GM10847 (cell line): ENCODE measurements around the gene ANKRD33.

Source experiments
- POLR2A ChIP-seq: IDR thresholded peaks from 2 replicates; pipeline ENCODE4 v1.6.1; 2011; ENCODE audit not compliant: insufficient read length; ENCODE audit errors: extremely low read depth

ANKRD33 gene

DNA sequence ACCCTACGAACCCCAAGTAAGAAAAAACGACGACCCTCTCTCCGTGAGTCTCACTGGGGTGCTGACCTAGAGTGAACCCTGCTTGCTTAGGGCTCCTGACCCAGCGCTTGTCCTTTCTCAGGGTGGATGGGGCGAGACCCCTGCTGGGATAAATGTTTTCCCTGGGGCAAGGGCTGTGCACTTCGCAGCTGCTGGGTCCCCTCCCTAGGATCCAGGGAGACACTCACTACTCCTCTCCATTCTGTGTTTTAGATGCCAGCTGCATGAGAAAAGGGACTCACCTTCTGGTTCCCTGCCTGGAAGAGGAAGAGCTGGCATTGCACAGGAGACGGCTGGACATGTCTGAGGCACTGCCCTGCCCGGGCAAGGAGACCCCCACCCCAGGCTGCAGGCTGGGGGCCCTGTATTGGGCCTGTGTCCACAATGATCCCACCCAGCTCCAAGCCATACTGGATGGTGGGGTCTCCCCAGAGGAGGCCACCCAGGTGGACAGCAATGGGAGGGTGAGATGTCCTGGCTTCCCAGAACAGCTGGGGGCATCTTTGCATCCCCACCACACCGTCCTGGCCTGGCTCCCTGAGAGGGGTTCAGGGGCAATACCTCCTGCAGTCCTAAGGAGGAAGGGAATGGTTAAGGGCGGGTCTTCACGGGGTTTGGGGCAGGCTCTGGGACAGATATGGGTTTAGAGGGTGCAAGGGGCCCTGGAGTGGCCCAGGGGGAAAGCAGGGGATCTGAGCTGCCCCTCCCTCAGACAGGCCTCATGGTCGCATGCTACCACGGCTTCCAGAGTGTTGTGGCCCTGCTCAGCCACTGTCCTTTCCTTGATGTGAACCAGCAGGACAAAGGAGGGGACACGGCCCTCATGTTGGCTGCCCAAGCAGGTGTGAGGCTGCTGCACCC lies 663 bp downstream of the ANKRD33 start:
- TF ChIP-seq POLR2A: no peak

DNA sequence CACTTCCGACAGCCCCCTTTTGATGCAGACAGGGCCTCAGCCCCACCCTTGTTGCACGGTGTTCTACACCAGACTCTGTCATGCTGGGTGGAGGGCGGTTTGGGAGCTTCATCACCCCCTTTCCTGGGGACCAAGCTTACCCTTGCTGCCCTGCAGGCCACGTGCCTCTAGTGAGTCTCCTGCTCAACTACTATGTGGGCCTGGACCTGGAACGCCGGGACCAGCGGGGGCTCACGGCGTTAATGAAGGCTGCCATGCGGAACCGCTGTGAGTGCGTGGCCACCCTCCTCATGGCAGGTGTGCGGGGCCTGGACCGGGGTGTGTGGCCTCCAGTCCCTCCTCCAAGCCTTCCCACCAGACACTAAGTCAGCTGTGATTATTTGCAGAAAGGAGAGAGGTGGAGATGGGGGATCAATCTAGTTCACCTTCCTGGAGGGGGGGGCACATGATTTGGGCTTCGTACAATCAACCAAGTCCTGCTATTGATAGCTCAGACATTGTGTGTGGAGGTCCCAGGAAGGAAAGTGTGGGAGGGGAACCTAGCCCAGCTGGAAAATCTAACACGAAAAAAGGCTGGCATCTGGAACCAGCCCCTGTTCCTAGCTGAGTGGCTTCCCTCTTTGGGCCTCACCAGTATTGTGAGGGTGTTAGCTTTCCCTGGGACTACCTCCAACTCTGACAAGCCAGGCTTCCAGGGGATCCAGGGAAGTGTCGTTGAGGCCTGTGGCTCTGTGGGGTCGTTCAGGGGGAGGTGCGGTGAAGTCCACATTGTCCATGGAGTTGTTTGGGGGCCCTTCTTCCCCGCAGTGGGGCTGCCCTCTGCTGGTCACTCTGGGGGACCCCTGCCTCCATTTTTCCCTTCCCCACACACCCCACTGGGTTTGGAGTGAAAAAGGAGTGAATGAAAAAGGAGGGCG lies 1.6 kb downstream of the ANKRD33 start:
- no peak for TF ChIP-seq POLR2A

- TF ChIP-seq POLR2A: no peak
Observed at GRCh38 chr12:51890133-51890464, 2.2 kb downstream of the ANKRD33 start.

DNA sequence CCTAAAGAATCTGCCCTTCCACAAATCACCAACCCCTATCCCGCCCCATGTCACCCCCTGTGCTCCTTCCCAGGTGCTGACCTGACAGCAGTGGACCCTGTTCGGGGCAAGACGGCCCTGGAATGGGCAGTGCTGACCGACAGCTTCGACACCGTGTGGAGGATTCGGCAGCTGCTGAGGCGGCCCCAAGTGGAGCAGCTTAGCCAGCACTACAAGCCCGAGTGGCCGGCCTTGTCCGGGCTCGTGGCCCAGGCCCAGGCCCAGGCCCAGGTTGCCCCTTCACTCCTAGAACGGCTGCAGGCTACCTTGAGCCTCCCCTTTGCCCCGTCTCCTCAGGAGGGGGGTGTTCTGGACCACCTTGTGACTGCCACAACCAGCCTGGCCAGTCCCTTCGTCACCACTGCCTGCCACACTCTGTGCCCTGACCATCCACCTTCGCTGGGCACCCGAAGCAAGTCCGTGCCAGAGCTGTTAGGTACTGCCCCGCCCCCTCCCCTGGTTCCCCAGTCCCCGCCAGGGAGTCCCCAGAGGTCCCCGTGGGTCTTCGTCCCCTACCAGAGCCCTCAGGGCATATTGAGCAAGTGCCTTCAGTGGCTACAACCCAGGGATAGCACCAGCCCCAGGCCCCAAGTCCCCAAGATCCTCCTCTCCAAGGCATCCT lies 2.7 kb downstream of the ANKRD33 start:
- no peak for TF ChIP-seq POLR2A

GRCh38 chr12:51891843-51892242 lies 3.9 kb downstream of the ANKRD33 start:
- TF ChIP-seq POLR2A: no peak

DNA sequence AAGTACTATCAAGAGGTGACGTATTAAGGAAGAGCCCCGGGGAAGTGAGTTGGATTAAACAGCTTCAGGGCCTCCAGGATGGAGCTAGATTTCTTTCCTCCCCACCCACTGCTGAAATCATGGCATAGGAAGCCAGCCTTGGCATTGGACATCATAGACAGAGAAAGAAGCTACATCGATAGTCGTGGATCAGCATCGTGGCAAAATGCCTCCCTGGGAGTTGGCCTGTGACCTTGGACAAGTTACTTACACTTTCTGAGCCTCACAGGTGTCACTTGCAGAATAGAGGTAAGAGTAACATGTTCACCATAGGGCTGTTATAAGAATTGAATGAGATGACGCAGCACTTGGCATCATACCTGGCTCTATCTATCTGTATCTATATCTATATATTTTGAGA lies 5.9 kb downstream of the ANKRD33 start:
- TF ChIP-seq POLR2A: no peak

GRCh38 chr12:51895378-51896135 lies 7.7 kb downstream of the ANKRD33 start:
- no peak for TF ChIP-seq POLR2A

DNA sequence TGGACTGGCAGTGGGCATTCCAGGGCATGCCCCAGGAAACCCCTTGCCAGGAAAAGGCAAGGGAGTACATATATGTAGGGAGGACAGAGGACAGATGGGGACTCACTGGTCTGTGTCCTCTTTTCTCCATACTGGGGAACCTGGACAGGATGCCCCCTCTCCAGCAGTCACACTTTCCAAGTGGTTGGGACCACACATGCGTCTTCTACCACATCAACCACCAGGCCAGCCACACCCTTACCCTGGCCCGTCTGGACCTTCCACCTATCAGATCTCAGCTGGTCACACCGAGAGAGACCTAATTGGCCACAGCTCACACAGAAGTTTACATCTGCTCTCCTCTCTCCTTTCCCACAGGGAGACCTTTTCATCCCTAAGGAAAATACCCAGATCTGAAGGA lies 8.3 kb downstream of the ANKRD33 start:
- TF ChIP-seq POLR2A: no peak

GRCh38 chr12:51897181-51897580 lies 9.3 kb downstream of the ANKRD33 start:
- TF ChIP-seq POLR2A: no peak

GRCh38 chr12:51898506-51898905 lies 10.6 kb downstream of the ANKRD33 start:
- TF ChIP-seq POLR2A: no peak

DNA sequence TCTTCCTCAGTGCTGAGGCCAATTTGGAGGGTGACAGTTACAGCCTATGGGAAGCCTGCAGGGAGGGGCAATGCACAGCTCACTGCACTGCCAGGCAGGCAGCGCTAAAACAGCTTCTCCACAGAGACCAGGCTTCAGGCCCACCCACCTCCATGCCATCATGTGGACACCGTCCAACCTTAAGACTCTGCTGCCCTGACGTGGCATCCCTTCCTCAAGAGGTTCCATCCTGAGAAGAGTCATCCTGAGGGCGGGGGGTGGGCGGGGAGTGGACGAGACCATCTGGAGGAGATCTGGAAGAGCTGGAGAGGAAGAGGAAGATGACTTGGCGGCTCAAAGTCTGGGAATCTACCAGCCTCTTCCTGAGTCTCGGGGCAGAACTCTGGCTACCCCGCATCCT lies 11.0 kb downstream of the ANKRD33 start:
- no peak for TF ChIP-seq POLR2A

GRCh38 chr12:51900323-51900889 lies 12.5 kb downstream of the ANKRD33 start:
- TF ChIP-seq POLR2A: no peak

- no peak for TF ChIP-seq POLR2A
Observed at GRCh38 chr12:51901121-51901817, 13.4 kb downstream of the ANKRD33 start.

DNA sequence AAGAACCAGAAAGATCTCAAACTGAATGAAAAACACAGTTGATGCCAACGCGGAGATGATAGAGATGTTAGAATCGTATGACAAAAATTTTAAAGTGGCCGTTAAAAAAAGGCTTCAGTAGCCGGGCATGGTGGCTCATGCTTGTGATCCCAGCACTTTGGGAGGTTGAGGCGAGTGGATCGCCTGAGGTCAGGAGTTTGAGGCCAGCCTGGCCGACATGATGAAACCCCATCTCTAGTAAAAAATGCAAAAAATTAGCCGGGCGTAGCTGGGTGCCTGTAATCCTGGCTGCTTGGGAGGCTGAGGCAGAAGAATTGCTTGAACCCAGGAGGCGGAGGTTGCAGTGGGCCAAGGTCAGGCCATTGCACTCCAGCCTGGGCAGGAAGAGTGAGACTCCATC lies 14.0 kb downstream of the ANKRD33 start:
- no peak for TF ChIP-seq POLR2A

DNA sequence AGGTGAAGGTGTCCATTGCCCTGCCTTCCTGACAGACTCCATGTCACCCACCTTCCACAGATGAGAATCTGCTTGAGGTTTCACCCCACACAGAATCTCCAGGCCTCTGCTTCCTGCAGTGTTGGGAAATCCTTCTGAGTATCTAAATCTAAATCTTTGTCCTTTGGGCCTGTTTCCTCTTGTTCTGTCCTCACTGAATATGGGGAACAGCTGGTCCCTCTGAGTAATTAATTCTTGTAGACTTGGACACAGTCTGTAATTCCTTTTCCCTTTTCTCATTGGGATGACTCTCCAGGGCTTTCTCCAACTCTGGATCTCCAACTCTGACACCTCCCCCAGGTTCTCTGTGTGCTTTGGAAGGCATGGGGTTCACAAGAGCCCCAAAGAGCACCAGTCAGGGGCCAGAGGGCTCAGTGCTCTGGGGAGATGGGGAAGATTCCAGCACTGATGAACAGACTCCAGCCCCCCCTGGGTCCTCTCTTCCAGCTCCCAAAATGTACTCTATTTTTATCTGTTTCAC lies 17.1 kb downstream of the ANKRD33 start:
- no peak for TF ChIP-seq POLR2A
